Liver (tissue), 9 donors: ENCODE data around the gene GATM. TPM values are rescaled to one million over a fixed set of nuclear protein-coding genes. Genes with fewer than 3 reads are reported as not detected.
"Not testable (repeated sequence)": the region's sequence is repeated elsewhere in the genome, so short reads cannot be mapped to it uniquely, and the experiment has no call there.

ENCODE experiments used
- DNase-seq: peaks from one replicate; pipeline ENCODE4 v3.0.0-alpha.2; 2017; ENCODE audit warnings: low spot score
- H3K27ac ChIP-seq, 2 donors: one replicate each; pipeline ENCODE4 v1.7.0; 2013; ENCODE audit warnings: inconsistent platforms in 2 of 2, low read length in 2 of 2, control low read depth in 1 of 2, low read depth in 1 of 2, mild to moderate bottlenecking in 1 of 2
- H3K27me3 ChIP-seq, 4 donors: one replicate each; pipeline versions ENCODE4 v1.6.1 to v1.7.0; 2013; ENCODE audit warnings: low read length in 3 of 4, inconsistent platforms in 1 of 4, mild to moderate bottlenecking in 1 of 4, moderate library complexity in 1 of 4; ENCODE audit not compliant: control insufficient read depth in 4 of 4, insufficient read depth in 4 of 4
- H3K36me3 ChIP-seq, 4 donors: one replicate each; pipeline versions ENCODE4 v1.6.1 to v1.7.0; 2013; ENCODE audit warnings: low read length in 3 of 4, mild to moderate bottlenecking in 3 of 4, low read depth in 1 of 4, moderate library complexity in 1 of 4; ENCODE audit not compliant: control insufficient read depth in 4 of 4, insufficient read depth in 3 of 4
- H3K4me1 ChIP-seq, 4 donors: one replicate each; pipeline versions ENCODE4 v1.6.1 to v1.7.0; 2013; ENCODE audit warnings: low read length in 3 of 4, mild to moderate bottlenecking in 3 of 4, moderate library complexity in 1 of 4; ENCODE audit not compliant: control insufficient read depth in 4 of 4, insufficient read depth in 4 of 4
- H3K4me3 ChIP-seq, 3 donors: one replicate each; pipeline versions ENCODE4 v1.6.1 to v1.7.0; 2013; ENCODE audit warnings: low read length in 3 of 3, control low read depth in 1 of 3, low read depth in 1 of 3, mild to moderate bottlenecking in 1 of 3
- H3K9ac ChIP-seq, 2 donors: one replicate each; pipeline ENCODE4 v1.7.0; 2013; ENCODE audit warnings: low read length in 2 of 2, mild to moderate bottlenecking in 2 of 2, moderate library complexity in 2 of 2, control low read depth in 1 of 2, low read depth in 1 of 2
- H3K9me3 ChIP-seq, 4 donors: one replicate each; pipeline versions ENCODE4 v1.6.1 to v1.7.0; 2013; ENCODE audit warnings: low read length in 3 of 4; ENCODE audit not compliant: control insufficient read depth in 4 of 4
- EGR1 ChIP-seq, 2 donors: IDR thresholded peaks; 2 replicates each; pipeline ENCODE4 v1.6.1; 2016 to 2018; ENCODE audit warnings: antibody characterized with exemption in 2 of 2, low read depth in 2 of 2
- FOXA1 ChIP-seq: IDR thresholded peaks from 2 replicates; pipeline ENCODE4 v1.6.1; 2016; ENCODE audit warnings: antibody characterized with exemption
- FOXA2 ChIP-seq: IDR thresholded peaks from 2 replicates; pipeline ENCODE4 v1.6.1; 2016; ENCODE audit warnings: antibody characterized with exemption
- GABPA ChIP-seq, 2 donors: IDR thresholded peaks in 1 of 2; conservative IDR thresholded peaks in 1 of 2; 2 replicates each; pipeline ENCODE4 v1.6.1; 2016; ENCODE audit warnings: antibody characterized with exemption in 2 of 2, mild to moderate bottlenecking in 1 of 2, moderate library complexity in 1 of 2
- HNF4A ChIP-seq, 2 donors: conservative IDR thresholded peaks; 2 replicates each; pipeline ENCODE4 v1.6.1; 2016; ENCODE audit warnings: antibody characterized with exemption in 2 of 2, mild to moderate bottlenecking in 2 of 2
- HNF4G ChIP-seq: IDR thresholded peaks from 2 replicates; pipeline ENCODE4 v1.6.1; 2016; ENCODE audit warnings: antibody characterized with exemption
- JUND ChIP-seq, 2 donors: IDR thresholded peaks; 2 replicates each; pipeline ENCODE4 v1.6.1; 2016; ENCODE audit warnings: antibody characterized with exemption in 2 of 2
- MAX ChIP-seq: IDR thresholded peaks from 2 replicates; pipeline ENCODE4 v1.6.1; 2016; ENCODE audit warnings: antibody characterized with exemption
- NR2F2 ChIP-seq: IDR thresholded peaks from 2 replicates; pipeline ENCODE4 v1.6.1; 2016; ENCODE audit warnings: antibody characterized with exemption
- RAD21 ChIP-seq, 2 donors: IDR thresholded peaks; 2 replicates each; pipeline ENCODE4 v1.6.1; 2016; ENCODE audit warnings: antibody characterized with exemption in 2 of 2, mild to moderate bottlenecking in 2 of 2
- REST ChIP-seq: IDR thresholded peaks from 2 replicates; pipeline ENCODE4 v1.6.1; 2016; ENCODE audit warnings: antibody characterized with exemption, mild to moderate bottlenecking
- RXRA ChIP-seq, 2 donors: IDR thresholded peaks; 2 replicates each; pipeline ENCODE4 v1.6.1; 2017 to 2018; ENCODE audit warnings: antibody characterized with exemption in 2 of 2, mild to moderate bottlenecking in 1 of 2
- SP1 ChIP-seq: IDR thresholded peaks from 2 replicates; pipeline ENCODE4 v1.6.1; 2018; ENCODE audit warnings: antibody characterized with exemption, mild to moderate bottlenecking
- TAF1 ChIP-seq: conservative IDR thresholded peaks from 2 replicates; pipeline ENCODE4 v1.6.1; 2016; ENCODE audit warnings: antibody characterized with exemption, mild to moderate bottlenecking
- YY1 ChIP-seq: IDR thresholded peaks from 2 replicates; pipeline ENCODE4 v1.6.1; 2016; ENCODE audit warnings: antibody characterized with exemption, mild to moderate bottlenecking
- WGBS: extraction: QIAGEN DNeasy Blood & Tissue Kit; methylation state at CpG from one replicate; pipeline ENCODE4 v1.1.7; 2013; 5-methylcytosine and 5-hydroxymethylcytosine counted together
- polyA plus RNA-seq, 2 donors: library from polyadenylated mRNA; stranded (reverse) in 1 of 2; unstranded in 1 of 2; fragments of 200-250 nt in 1 of 2; fragments of >200 nt in 1 of 2; fragmentation: Nextera tagmentation in 1 of 2; extraction: Ambion mirVana in 1 of 2; gene quantifications; one replicate each; pipeline versions ENCODE4 v1.2.1 to v1.2.3, GENCODE V29; 2013 to 2015
- total RNA-seq, 2 donors: library from RNA; depleted of rRNA; stranded (reverse); fragments of >200 nt; gene quantifications; one replicate each; pipeline ENCODE4 v1.2.3, GENCODE V29; 2014
- TF ChIP-seq, protein P1 (sequence below): IDR thresholded peaks from 2 replicates; pipeline ENCODE4 v1.6.1; 2016; ENCODE audit warnings: antibody characterized with exemption
- TF ChIP-seq, protein P2 (sequence below): fragments of 150-350 bp; IDR thresholded peaks from 2 replicates; pipeline ENCODE4 v1.5.1; 2017; ENCODE audit warnings: improper control_type of control experiment, low read depth, low read length; ENCODE audit not compliant: missing input control
- donor health status: healthy.
- donor health status: healthy.
- donor health status: healthy.
- donor health status: healthy.
- donor health status: healthy.

Gene GATM
- total and polyA plus RNA-seq, 4 donors, result 401 to 1,079 (median 674) TPM

DNA sequence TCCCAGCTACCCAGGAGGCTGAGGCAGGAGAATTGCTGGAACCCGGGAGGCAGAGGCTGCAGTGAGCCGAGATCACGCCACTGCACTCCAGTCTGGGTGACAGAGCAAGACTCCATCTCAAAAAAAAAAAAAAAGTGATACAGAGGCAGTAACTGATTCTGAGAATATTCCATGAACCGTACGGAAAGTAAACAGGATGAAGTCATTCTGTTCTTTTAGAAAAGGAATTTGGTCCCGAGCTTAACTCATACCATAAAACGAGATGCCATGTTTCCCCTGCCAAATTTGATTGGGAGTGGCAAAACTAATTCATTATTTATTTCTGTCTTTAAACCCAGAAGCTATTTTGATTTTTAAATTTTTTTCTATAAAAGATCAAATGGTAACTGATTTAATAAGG, 11.1 kb downstream of the GATM start:
- Histone ChIP-seq H3K36me3 (peaks cover 3 to 75% (median 51%) of the 10 kb centered on the region in 4 donors), H3K27ac (peak overlapping the region; percentile 1 to 23), H3K4me1 (peaks cover 6 to 72% (median 53%) of the 10 kb centered on the region in 4 donors)
- not testable (repeated sequence) for H3K4me3 ChIP-seq, DNase-seq, H3K9ac ChIP-seq, H3K27me3 ChIP-seq, H3K9me3 ChIP-seq
- TF ChIP-seq HNF4A (conservative IDR thresholded peaks at IDR 0.05), result peak in 1 of 2 donors; percentile 24
- WGBS, result 55% methylated on average over 7 of the region's 7 CpGs

- Histone ChIP-seq H3K4me3 (no peak overlapping the region), H3K36me3 (peaks cover 6 to 84% (median 60%) of the 10 kb centered on the region in 4 donors), H3K27ac (no peak overlapping the region), H3K27me3 (no peaks in the 10 kb centered on the region), H3K9ac (no peak overlapping the region), H3K9me3 (no peaks in the 10 kb centered on the region), H3K4me1 (peaks cover under 1 to 53% (median 36%) of the 10 kb centered on the region in 4 donors)
- WGBS, result 91% methylated on average over 1 of the region's 1 CpG
- DNase-seq, result no peak
- TF ChIP-seq EGR1 (IDR thresholded peaks at IDR 0.05; ENCODE audit: low read depth in 2 of 2), result no peak
- no peak for TF ChIP-seq GABPA (IDR thresholded peaks at IDR 0.05 in 1 of 2, conservative IDR thresholded peaks at IDR 0.05 in 1 of 2)
- TF ChIP-seq REST, result no peak
- no peak for TF ChIP-seq NR2F2
- no peak for TF ChIP-seq TAF1
- no peak for TF ChIP-seq RAD21 (IDR thresholded peaks at IDR 0.05)
- TF ChIP-seq HNF4A (conservative IDR thresholded peaks at IDR 0.05), result no peak
- TF ChIP-seq, protein P1, sequence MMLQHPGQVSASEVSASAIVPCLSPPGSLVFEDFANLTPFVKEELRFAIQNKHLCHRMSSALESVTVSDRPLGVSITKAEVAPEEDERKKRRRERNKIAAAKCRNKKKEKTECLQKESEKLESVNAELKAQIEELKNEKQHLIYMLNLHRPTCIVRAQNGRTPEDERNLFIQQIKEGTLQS, result no peak
- no peak for TF ChIP-seq FOXA1
- TF ChIP-seq MAX, result no peak
- TF ChIP-seq SP1, result no peak
- no peak for TF ChIP-seq YY1
- no peak for TF ChIP-seq FOXA2
- TF ChIP-seq JUND (IDR thresholded peaks at IDR 0.05), result no peak
Observed at GRCh38 chr15:45364271-45364670, 14.1 kb downstream of the GATM start.

GRCh38 chr15:45363801-45364200, 14.5 kb downstream of the GATM start:
- WGBS, result 58% methylated on average over 3 of the region's 3 CpGs
- peaks cover 6 to 81% (median 61%) of the 10 kb centered on the region in 4 donors for H3K36me3 ChIP-seq

More at GRCh38 chr15:45363801-45364200, 14.5 kb downstream of the GATM start:
- Histone ChIP-seq H3K4me3 (no peak overlapping the region), H3K9me3 (no peaks in the 10 kb centered on the region), H3K27ac (no peak overlapping the region), H3K9ac (no peak overlapping the region), H3K27me3 (no peaks in the 10 kb centered on the region), H3K4me1 (peaks cover 0 to 51% (median 35%) of the 10 kb centered on the region in 4 donors)
- no peak for DNase-seq
- TF ChIP-seq JUND (IDR thresholded peaks at IDR 0.05) (no peak), YY1 (no peak), FOXA1 (no peak), MAX (no peak), HNF4G (no peak), SP1 (no peak), NR2F2 (no peak), TAF1 (no peak), RXRA (IDR thresholded peaks at IDR 0.05) (no peak), FOXA2 (no peak), RAD21 (IDR thresholded peaks at IDR 0.05) (no peak), EGR1 (IDR thresholded peaks at IDR 0.05; ENCODE audit: low read depth in 2 of 2) (no peak)
- TF ChIP-seq, protein P1, result no peak
- TF ChIP-seq, protein P2, sequence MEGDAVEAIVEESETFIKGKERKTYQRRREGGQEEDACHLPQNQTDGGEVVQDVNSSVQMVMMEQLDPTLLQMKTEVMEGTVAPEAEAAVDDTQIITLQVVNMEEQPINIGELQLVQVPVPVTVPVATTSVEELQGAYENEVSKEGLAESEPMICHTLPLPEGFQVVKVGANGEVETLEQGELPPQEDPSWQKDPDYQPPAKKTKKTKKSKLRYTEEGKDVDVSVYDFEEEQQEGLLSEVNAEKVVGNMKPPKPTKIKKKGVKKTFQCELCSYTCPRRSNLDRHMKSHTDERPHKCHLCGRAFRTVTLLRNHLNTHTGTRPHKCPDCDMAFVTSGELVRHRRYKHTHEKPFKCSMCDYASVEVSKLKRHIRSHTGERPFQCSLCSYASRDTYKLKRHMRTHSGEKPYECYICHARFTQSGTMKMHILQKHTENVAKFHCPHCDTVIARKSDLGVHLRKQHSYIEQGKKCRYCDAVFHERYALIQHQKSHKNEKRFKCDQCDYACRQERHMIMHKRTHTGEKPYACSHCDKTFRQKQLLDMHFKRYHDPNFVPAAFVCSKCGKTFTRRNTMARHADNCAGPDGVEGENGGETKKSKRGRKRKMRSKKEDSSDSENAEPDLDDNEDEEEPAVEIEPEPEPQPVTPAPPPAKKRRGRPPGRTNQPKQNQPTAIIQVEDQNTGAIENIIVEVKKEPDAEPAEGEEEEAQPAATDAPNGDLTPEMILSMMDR, result no peak
